GM12875 (cell line): ENCODE measurements around the gene MEOX1.

Source experiments
- H3K4me3 ChIP-seq: one replicate; pipeline ENCODE4 v1.5.1; 2011; ENCODE audit warnings: low read depth, low read length, control low read depth
- TF ChIP-seq, protein P1 (sequence below): IDR thresholded peaks from 2 replicates; pipeline ENCODE4 v1.5.1; 2011; ENCODE audit warnings: low read depth, mild to moderate bottlenecking, control low read depth, inconsistent platforms, low read length, moderate library complexity, borderline replicate concordance; ENCODE audit not compliant: insufficient read depth

MEOX1 gene

DNA sequence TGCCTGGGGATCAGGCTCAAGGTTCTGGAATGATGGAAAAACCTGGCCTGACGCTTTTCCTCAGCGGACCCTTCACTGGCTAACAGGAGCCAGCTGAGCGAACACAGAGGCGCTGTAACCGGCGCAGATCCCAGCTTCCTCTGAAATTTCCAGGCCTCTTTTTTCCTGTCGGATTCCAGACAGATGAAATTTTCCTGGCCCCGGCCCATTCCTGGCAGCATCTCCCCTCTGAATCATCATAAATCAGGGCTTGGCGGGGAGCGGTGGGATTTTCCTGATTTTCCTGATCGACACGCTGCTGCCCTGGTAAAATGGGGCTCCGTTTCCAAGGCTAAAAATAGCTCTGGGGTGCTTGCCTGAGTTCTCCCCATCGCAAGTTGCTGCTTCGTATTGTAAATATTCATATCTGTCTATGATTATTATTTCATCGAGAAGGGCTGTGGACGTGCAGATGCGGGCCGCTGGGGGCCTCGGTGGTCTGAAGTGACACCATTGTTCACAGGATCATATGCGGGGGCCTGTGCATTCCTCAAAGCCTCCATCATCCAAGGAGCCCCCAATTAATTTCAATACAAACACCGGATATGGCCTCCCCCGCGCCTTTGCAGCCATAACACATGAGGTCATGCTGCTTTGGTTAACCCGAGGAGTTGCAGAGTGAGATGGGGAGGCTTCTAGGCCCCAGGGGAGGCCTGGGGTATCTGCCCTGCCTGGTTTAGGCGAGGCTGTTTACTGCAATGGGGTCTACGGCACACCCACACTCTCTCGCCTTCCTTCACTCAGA, 69.8 kb downstream of the MEOX1 start:
- TF ChIP-seq, protein P1, sequence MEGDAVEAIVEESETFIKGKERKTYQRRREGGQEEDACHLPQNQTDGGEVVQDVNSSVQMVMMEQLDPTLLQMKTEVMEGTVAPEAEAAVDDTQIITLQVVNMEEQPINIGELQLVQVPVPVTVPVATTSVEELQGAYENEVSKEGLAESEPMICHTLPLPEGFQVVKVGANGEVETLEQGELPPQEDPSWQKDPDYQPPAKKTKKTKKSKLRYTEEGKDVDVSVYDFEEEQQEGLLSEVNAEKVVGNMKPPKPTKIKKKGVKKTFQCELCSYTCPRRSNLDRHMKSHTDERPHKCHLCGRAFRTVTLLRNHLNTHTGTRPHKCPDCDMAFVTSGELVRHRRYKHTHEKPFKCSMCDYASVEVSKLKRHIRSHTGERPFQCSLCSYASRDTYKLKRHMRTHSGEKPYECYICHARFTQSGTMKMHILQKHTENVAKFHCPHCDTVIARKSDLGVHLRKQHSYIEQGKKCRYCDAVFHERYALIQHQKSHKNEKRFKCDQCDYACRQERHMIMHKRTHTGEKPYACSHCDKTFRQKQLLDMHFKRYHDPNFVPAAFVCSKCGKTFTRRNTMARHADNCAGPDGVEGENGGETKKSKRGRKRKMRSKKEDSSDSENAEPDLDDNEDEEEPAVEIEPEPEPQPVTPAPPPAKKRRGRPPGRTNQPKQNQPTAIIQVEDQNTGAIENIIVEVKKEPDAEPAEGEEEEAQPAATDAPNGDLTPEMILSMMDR, result no peak
- H3K4me3 ChIP-seq, result no peak overlapping the region

DNA sequence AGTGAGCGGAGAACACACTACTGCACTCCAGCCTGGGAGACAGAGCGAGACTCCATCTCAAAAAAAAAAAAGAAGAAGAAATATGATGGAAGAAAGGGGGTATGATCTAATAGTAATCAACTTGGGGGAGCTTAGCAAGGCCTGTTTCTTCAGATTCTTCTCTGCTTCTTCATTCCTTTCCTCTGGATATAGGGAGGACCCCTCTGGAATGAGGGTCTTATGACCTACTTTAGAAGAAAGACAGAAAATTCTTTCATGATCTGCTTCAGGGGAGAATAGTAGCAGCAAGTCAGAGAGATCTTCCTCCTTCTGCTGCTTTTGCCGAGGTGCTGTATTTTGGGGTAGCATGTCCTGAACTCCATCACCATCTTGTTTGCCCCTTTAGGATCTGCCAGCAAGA, 70.7 kb downstream of the MEOX1 start:
- TF ChIP-seq, protein P1, result no peak

More for the DNA sequence above, 70.7 kb downstream of the MEOX1 start:
- H3K4me3 ChIP-seq, result no peak overlapping the region
